ENCODE data around the gene SOX4.
"Not testable (repeated sequence)": the region's sequence is repeated elsewhere in the genome, so short reads cannot be mapped to it uniquely, and the experiment has no call there.

SOX4 gene

DNA sequence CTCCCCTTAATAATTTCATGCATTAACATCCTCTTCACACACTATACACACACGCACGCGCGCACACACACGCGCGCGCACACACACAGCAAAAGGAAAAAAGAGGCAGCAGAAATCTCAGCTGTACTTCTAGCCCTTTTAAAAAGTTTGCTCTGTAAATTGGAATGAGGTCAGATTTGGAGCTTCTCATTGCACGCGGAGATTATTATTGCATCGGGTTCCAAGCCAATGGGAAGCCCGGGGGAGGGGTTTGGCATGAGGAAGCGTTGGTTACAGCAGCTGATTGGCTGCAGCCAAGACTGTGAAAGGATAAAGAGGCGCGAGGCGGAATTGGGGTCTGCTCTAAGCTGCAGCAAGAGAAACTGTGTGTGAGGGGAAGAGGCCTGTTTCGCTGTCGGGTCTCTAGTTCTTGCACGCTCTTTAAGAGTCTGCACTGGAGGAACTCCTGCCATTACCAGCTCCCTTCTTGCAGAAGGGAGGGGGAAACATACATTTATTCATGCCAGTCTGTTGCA, at the start of gene SOX4:
Gene SOX4, plus strand, starts transcription at position 340 of the 515 bp plus-strand sequence. CDS start 784 bp downstream, outside the sequence.
- DNase-seq = peak; percentile 97

- not testable (repeated sequence) for DNase-seq
These were observed 41.3 kb upstream of the SOX4 start for GRCh38 chr6:21552286-21552685.

DNA sequence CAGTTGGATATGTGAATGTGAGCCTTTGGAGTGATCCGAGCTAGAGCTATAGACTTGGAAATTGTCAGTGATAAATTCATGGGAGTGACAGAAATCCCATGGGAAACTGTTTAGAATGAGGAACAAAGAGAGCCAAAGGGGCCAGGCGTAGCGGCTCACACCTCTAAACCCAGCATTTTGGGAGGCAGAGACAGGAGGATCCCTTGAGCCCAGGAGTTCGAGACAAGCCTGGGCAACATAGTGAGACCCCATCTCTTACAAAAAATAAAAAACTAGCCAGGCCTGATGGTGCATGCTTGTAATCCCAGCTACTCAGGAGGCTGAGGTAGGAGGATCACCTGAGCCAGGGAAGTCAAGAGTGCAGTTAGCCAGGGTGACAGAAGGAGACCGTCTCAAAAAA, 39.3 kb upstream of the SOX4 start:
- no peak for DNase-seq

- DNase-seq = no peak
These were observed 38.4 kb upstream of the SOX4 start for GRCh38 chr6:21555197-21555596.

DNA sequence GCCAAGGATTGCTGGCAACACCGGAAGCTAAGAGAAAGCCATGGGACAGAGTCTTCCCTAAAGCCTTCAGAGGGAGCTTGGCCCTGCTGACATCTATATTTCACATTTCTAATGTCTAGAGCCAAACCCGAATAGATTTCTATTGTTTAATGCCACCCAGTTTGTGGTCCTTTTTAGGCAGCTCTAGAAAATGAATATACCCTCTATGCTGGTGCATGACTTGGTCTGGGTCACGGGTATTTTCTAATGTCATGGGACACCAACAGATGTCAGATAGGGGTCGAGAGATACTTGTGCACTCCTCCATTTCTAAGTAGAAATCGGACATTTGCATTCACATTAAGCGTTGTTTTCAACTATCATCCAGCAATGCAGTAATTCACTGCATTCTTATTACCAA, 37.0 kb upstream of the SOX4 start:
- no peak for DNase-seq

DNA sequence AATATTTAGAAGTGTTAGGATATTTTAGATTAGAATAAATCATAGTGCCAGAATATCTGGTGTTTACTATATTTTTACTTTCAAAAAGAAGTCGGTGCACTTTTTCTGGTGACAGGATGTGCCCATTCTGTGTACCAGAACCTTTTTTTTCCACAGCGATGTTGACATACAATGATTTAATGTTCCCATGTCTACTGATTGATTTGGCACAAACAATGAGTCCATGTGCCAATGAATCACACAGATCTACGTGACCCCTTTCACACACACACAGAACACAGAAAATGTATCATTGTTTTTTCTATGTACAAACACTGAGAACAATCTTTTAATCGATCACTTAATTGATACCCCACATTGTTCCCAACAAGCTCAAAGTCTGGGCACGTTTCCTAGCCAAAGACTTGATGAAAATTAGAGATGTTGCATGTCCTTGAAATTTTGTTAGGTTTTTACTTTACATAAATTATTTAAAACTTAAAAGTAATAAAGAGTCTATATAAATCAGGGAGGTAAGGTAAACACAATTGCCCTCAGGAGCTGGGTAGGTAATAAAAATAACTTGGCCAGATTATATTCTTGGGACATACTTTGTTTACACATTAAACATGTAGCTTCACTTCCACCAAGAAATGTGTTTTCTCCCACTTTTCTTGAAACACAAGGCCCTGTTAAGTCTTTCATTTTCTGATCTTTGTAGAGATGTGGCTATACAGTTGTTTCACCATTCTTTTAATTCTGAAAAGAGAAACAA, 36.4 kb upstream of the SOX4 start:
- no peak for DNase-seq

GRCh38 chr6:21559238-21559637, 34.3 kb upstream of the SOX4 start:
- no peak for DNase-seq

DNA sequence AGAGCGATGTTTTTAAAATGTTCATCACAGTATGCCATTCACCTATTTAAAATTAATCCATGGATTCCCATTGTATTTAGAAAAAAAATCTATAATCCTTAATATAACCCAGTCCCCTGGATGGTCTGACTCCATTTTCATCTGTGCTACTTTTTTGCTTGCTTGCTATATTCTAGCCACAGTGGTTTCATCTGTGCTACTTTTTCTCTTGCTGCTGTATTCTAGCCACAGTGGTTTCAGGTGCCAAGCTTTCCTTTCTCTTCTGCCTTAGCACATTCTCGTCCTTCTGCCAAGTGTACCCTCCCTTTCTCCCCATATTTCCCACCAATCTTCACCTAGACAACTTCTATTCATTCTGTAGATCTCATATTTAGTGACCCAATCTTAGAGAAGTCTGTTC, 33.3 kb upstream of the SOX4 start:
- DNase-seq = no peak

- DNase-seq = no peak
These were observed 28.1 kb upstream of the SOX4 start for GRCh38 chr6:21565431-21565830.

DNA sequence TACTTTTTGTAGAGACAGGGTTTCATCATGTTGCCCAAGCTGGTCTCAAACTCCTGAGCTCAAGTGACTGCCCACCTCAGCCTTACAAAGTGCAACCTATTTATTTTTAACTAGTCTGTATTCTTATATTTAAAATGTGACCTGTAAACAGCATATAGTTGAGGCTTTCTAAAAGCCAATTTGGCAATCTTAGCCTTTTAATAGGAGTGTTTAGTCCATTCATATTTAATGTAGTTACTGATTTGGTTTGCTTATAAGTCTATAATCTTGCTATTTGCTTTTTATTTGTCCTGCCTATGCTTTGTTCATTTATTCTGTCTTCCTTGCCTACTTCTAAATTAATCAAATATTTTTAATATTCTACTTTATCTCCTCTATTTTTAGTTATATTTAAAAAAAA, 15.0 kb upstream of the SOX4 start:
- DNase-seq = no peak

- DNase-seq = no peak
These were observed 10.9 kb upstream of the SOX4 start for GRCh38 chr6:21582651-21583050.

GRCh38 chr6:21586300-21586699, 7.3 kb upstream of the SOX4 start:
- no peak for DNase-seq

DNA sequence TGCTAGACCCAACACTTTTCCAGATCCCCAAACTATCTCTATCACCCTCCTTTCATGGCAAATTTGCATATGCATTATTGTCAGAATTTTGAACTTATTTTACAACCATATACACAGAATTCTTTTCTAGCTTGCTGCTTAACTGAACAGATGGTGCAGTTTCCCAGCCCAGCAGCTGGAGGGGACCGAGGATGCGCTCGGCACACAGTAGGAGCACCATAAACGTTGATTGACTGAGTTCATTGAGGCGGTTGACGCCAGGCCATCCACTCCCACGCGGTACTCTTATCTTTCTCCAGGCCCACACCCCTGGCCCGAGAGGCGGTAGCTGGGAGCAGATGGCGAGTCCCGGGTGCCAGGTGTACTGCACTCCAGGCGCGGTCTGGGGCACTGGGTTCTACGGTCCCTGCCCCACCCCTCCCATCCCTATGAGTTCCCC, 6.8 kb upstream of the SOX4 start:
- no peak for DNase-seq

- peak; percentile 82 for DNase-seq
These were observed 6.2 kb upstream of the SOX4 start for GRCh38 chr6:21587179-21587960.

GRCh38 chr6:21587961-21588480, 5.5 kb upstream of the SOX4 start:
- peak; percentile 87 for DNase-seq

DNA sequence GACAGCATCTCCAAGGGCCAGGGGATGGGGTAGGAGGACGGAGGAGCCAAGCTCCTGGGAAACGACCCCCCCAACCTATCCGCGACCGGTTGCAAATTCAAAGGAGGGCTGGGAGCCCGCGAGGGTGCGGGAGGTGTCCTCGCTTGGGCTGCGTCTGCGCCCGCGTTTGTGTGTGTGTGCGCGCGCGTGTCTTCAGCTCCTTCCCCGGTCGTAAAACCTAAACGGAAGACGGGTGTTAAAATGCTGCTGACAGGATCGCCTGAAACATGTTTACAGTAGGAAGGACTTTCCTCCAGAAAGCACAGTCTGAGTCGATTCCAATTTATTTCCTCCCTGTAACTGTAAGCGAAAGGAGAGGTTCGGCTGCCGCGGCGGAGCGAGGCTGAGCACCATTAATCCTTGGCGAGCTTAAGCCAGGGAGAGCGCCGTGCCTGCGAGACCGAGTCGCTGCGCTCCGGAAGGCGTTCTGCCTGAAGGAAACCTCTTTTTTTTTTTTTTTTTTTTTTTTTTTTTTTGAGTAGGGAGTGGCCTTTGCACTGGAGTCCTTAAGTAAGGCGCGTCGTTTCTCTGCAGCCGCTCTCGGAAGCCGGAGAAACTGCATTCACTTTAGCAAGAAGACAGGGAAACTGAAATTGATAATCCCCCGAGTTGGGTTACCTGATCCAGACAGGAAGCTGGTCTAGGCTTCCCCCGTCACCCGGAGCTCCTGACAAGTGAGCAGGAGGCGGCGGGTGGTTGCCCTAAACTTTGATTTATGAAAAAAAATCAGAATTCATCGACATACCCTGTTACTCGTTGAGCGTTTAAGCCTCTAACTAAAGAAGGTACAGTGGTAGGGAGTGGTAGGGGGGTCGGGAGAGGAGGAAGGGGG, 4.8 kb upstream of the SOX4 start:
- DNase-seq = peak; percentile 93

DNA sequence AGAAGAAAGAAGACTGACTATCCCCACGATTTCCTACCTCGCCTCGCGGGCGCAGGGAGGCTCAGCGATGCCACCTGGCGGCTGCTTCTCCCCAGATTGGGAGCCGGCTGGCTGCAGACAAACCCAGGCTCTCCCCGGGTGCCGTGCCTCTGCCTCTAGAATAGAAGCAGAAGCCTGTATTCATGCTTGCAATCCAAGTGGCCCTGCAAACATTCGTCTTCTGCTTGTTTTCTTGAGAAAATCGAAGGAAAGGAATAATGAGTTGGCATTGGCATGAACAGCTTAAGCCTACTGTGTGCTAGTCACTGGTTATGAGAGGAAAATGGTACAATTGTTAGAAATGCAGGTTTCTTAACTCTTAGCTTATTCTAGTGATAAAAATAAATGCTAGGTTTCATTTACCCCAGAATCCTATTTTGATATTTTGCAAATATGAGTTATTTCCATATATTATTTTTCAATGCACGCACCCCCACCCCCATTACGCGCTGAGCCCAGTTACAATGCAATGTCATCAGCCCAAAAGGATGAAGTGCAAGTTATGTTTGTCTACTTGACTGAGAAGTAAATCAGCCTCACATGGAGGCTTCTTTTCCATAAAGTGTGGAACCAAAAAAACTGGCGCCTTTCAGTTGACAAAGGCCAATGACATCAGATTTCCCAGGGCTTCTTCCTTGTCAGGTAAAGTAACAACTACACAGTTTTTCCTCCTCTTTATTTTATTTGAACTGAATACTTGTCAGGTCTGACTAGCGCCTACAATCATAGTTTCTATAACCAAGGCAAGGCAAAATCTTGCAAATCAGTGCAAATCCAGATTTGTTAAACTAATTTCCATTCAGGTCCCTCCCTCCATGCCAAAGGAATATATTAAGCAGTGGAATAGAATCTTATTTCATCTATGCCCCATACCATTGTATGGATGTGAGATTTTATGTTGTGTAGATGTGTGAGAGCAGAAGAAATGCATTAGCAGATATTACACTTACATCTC, 3.9 kb upstream of the SOX4 start:
- peak; percentile 89 for DNase-seq

- DNase-seq = no peak
These were observed 3.2 kb upstream of the SOX4 start for GRCh38 chr6:21590346-21590745.

- no peak for DNase-seq
These were observed 2.1 kb upstream of the SOX4 start for GRCh38 chr6:21591446-21591845.

- peak; percentile 72 for DNase-seq
These were observed 598 bp upstream of the SOX4 start for GRCh38 chr6:21592953-21593352.

DNA sequence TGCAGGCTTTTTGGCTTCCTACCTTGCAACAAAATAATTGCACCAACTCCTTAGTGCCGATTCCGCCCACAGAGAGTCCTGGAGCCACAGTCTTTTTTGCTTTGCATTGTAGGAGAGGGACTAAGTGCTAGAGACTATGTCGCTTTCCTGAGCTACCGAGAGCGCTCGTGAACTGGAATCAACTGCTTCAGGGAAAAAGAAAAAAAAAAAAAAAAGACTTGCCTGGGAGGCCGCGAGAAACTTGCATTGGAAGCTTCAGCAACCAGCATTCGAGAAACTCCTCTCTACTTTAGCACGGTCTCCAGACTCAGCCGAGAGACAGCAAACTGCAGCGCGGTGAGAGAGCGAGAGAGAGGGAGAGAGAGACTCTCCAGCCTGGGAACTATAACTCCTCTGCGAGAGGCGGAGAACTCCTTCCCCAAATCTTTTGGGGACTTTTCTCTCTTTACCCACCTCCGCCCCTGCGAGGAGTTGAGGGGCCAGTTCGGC, 420 bp downstream of the SOX4 start:
- peak; percentile 96 for DNase-seq

All from NCI-H2227 treated with DMSO at 0.1 percent for 48 hours (cell line).